ENCODE measurements around the gene C5orf24. TPM values are rescaled to one million over a fixed set of nuclear protein-coding genes. Genes with fewer than 3 reads are reported as not detected.

Gene C5orf24
- total and polyA plus RNA-seq, 10 of the 15 experiments (the other 5 are each of a cell fraction or from before 2014, with no cell fraction given) = 5.4 to 26.8 (median 15.6) TPM

- TF ChIP-seq RUNX3 (IDR thresholded peaks at IDR 0.05; ENCODE audit: low read length) (peak; percentile 34; the same call in 1 of the 2 replicates), RCOR1 (conservative IDR thresholded peaks at IDR 0.05; ENCODE audit: low read depth, low read length) (0 out of 2 replicates have a peak, but pooled peaks have one; percentile 70), E4F1 (IDR thresholded peaks at IDR 0.05; ENCODE audit: borderline replicate concordance, partially characterized antibody) (no peak), NFYB (IDR thresholded peaks at IDR 0.05; ENCODE audit: insufficient read depth, low read depth, low read length) (no peak), CBFB (IDR thresholded peaks at IDR 0.05; ENCODE audit: low read depth) (0 out of 2 replicates have a peak, but pooled peaks have one; percentile 9), ZBED1 (IDR thresholded peaks at IDR 0.05; ENCODE audit: borderline replicate concordance) (peak; percentile 65; the same call in 1 of the 2 replicates), NFXL1 (IDR thresholded peaks at IDR 0.05; ENCODE audit: borderline replicate concordance) (no peak), HDAC2 (IDR thresholded peaks at IDR 0.05) (no peak), SMARCA5 (IDR thresholded peaks at IDR 0.05) (peak; percentile 99), PKNOX1 (IDR thresholded peaks at IDR 0.05) (peak; percentile 72; the same call in 1 of the 2 replicates), PML (IDR thresholded peaks at IDR 0.05; ENCODE audit: low read length) (peak; percentile 31; the same call in 1 of the 2 replicates), ZZZ3 (IDR thresholded peaks at IDR 0.05; ENCODE audit: control insufficient read depth, insufficient read length, low read depth) (no peak), IKZF1 (conservative IDR thresholded peaks at IDR 0.05) (peak; percentile 92), SUZ12 (IDR thresholded peaks at IDR 0.05; ENCODE audit: unreplicated experiment) (no peak), BCLAF1 (IDR thresholded peaks at IDR 0.05) (0 out of 2 replicates have a peak, but pooled peaks have one; percentile 29), MTA2 (IDR thresholded peaks at IDR 0.05; ENCODE audit: low read depth) (no peak), ATF3 (IDR thresholded peaks at IDR 0.05; ENCODE audit: borderline replicate concordance, extremely low read depth, low read depth, low read length) (no peak), YY1 (IDR thresholded peaks at IDR 0.05; ENCODE audit: low read depth, low read length) (peak; percentile 94), ZNF384 (IDR thresholded peaks at IDR 0.05; ENCODE audit: borderline replicate concordance, low read depth, low read length) (no peak), ELK1 (IDR thresholded peaks at IDR 0.05; ENCODE audit: low read depth, low read length) (0 out of 2 replicates have a peak, but pooled peaks have one; percentile 40), JUNB (IDR thresholded peaks at IDR 0.05) (no peak), ATF2 (IDR thresholded peaks at IDR 0.05; ENCODE audit: low read length) (no peak)
Observed at GRCh38 chr5:134904610-134905245, 59.0 kb downstream of the C5orf24 start, which contains the start of gene PCBD2 (continued).

Data from GM12878 (cell line).